Measurements from ENCODE around the gene UST. TPM values are rescaled to one million over a fixed set of nuclear protein-coding genes. Genes with fewer than 3 reads are reported as not detected.
"Not testable (repeated sequence)": the region's sequence is repeated elsewhere in the genome, so short reads cannot be mapped to it uniquely, and the experiment has no call there.

Gene UST
- total RNA-seq, 2 experiments from 2014 or later, result 1.4 to 4.1 TPM

- Histone ChIP-seq H2AFZ (ENCODE audit: low read length) (no peak overlapping the region), H3K79me2 (ENCODE audit: insufficient read depth, low read depth, low read length) (no peaks in the 10 kb centered on the region), H3K9me2 (ENCODE audit: insufficient read depth, low read length) (no peaks in the 10 kb centered on the region), H3K36me3 (ENCODE audit: insufficient read depth, low read length) (no peaks in the 10 kb centered on the region), H4K20me1 (ENCODE audit: insufficient read depth, low read length) (no peaks in the 10 kb centered on the region), H3K4me1 (ENCODE audit: insufficient read depth, low read length, poor library complexity, severe bottlenecking) (no peaks in the 10 kb centered on the region), H3K9me3 (ENCODE audit: low read length) (no peaks in the 10 kb centered on the region), H3K4me2 (ENCODE audit: low read length) (no peak overlapping the region), H3K27ac (ENCODE audit: low read depth, low read length, poor library complexity, severe bottlenecking) (no peak overlapping the region), H3K4me3 (ENCODE audit: low read depth, low read length, poor library complexity, severe bottlenecking) (no peak overlapping the region)
- ChIA-PET CTCF (ENCODE audit: unreplicated experiment) (interaction anchor here (0.6 kb wide), 1 partner anchor 18 kb away, joined by 3 read pairs; no protein-coding TSS in a partner anchor), POLR2A (no interaction called here)
- intact Hi-C loops (cut with micrococcal nuclease; ENCODE audit: unreplicated experiment), result no loop called here
- no TSS peak for BruUV-seq (replicated peaks)
- TF ChIP-seq EZH2phosphoT487 (IDR thresholded peaks at IDR 0.05; ENCODE audit: borderline replicate concordance, low read depth, low read length) (no peak), CTCF (conservative IDR thresholded peaks at IDR 0.05; ENCODE audit: low read length) (no peak)
- DNase-seq (ENCODE audit: low spot score), result no peak
Measured at GRCh38 chr6:148954934-148955333, 208.1 kb downstream of the UST start.

GRCh38 chr6:148955441-148955840 lies 208.6 kb downstream of the UST start:
- Histone ChIP-seq H3K9me2 (ENCODE audit: insufficient read depth, low read length) (no peaks in the 10 kb centered on the region), H3K4me2 (ENCODE audit: low read length) (no peak overlapping the region), H3K9me3 (ENCODE audit: low read length) (no peaks in the 10 kb centered on the region), H3K36me3 (ENCODE audit: insufficient read depth, low read length) (no peaks in the 10 kb centered on the region), H2AFZ (ENCODE audit: low read length) (no peak overlapping the region), H3K27ac (ENCODE audit: low read depth, low read length, poor library complexity, severe bottlenecking) (no peak overlapping the region), H4K20me1 (ENCODE audit: insufficient read depth, low read length) (no peaks in the 10 kb centered on the region), H3K79me2 (ENCODE audit: insufficient read depth, low read depth, low read length) (no peaks in the 10 kb centered on the region), H3K4me3 (ENCODE audit: low read depth, low read length, poor library complexity, severe bottlenecking) (no peak overlapping the region), H3K4me1 (ENCODE audit: insufficient read depth, low read length, poor library complexity, severe bottlenecking) (no peaks in the 10 kb centered on the region)
- ChIA-PET CTCF (ENCODE audit: unreplicated experiment) (interaction anchor here (0.6 kb wide), 1 partner anchor 17 kb away, joined by 3 read pairs; no protein-coding TSS in a partner anchor), POLR2A (interaction anchor here (0.5 kb wide), 1 partner anchor 432 kb away, joined by 3 read pairs; no protein-coding TSS in a partner anchor)
- DNase-seq (ENCODE audit: low spot score), result no peak
- intact Hi-C loops (cut with micrococcal nuclease; ENCODE audit: unreplicated experiment), result no loop called here
- TF ChIP-seq EZH2phosphoT487 (IDR thresholded peaks at IDR 0.05; ENCODE audit: borderline replicate concordance, low read depth, low read length), result no peak
- TF ChIP-seq CTCF (conservative IDR thresholded peaks at IDR 0.05; ENCODE audit: low read length), result no peak
- no TSS peak for BruUV-seq (replicated peaks)

GRCh38 chr6:148956163-148956562 lies 209.3 kb downstream of the UST start:
- POLR2A ChIA-PET, result interaction anchor here (1.1 kb wide), 1 partner anchor 12 kb away, joined by 4 read pairs; no protein-coding TSS in a partner anchor
- CTCF ChIA-PET (ENCODE audit: unreplicated experiment), result not testable (repeated sequence)

More at GRCh38 chr6:148956163-148956562, 209.3 kb downstream of the UST start:
- BruUV-seq (replicated peaks); H3K9me3 ChIP-seq (ENCODE audit: low read length); H4K20me1 ChIP-seq (ENCODE audit: insufficient read depth, low read length); DNase-seq (ENCODE audit: low spot score); H3K36me3 ChIP-seq (ENCODE audit: insufficient read depth, low read length); H3K4me2 ChIP-seq (ENCODE audit: low read length); H3K4me3 ChIP-seq (ENCODE audit: low read depth, low read length, poor library complexity, severe bottlenecking); H3K79me2 ChIP-seq (ENCODE audit: insufficient read depth, low read depth, low read length); H3K27ac ChIP-seq (ENCODE audit: low read depth, low read length, poor library complexity, severe bottlenecking); intact Hi-C loops (cut with micrococcal nuclease; ENCODE audit: unreplicated experiment); H3K4me1 ChIP-seq (ENCODE audit: insufficient read depth, low read length, poor library complexity, severe bottlenecking); H3K9me2 ChIP-seq (ENCODE audit: insufficient read depth, low read length); H2AFZ ChIP-seq (ENCODE audit: low read length): not testable (repeated sequence)

All from OCI-LY7 (cell line).